CD4-positive, alpha-beta memory T cell (primary cell): Measurements from ENCODE around the gene VIPR2. TPM values are rescaled to one million over a fixed set of nuclear protein-coding genes. Genes with fewer than 3 reads are reported as not detected.

Experiments
- CTCF ChIA-PET: fragments of 350-600 bp; sonication (Branson Sonifier 250); formaldehyde crosslinking; loops from one replicate; lab custom pipeline; 2021; ENCODE audit warnings: inconsistent platforms; ENCODE audit not compliant: partially characterized antibody; lab: Charles Lee
- POLR2A ChIA-PET: fragments of 350-600 bp; sonication (Branson Sonifier 250); formaldehyde crosslinking; loops from one replicate; lab custom pipeline; 2021; ENCODE audit not compliant: partially characterized antibody; lab: Charles Lee
- DNase-seq, 5 donors: peaks; one replicate each; pipeline versions ENCODE4 v3.0.0 to v3.0.0-alpha.2; 2020 to 2022; ENCODE audit warnings: mixed read lengths in 1 of 5
- H3K27ac ChIP-seq: one replicate; pipeline ENCODE4 v1.7.0; 2013; ENCODE audit warnings: low read depth, low read length
- H3K27me3 ChIP-seq: 2 replicates; pipeline ENCODE4 v1.7.0; 2013; ENCODE audit warnings: mild to moderate bottlenecking, low read length, moderate library complexity; ENCODE audit not compliant: insufficient read depth
- H3K36me3 ChIP-seq: 2 replicates; pipeline ENCODE4 v1.7.0; 2013; ENCODE audit warnings: mild to moderate bottlenecking, low read length, moderate library complexity; ENCODE audit not compliant: insufficient read depth
- H3K4me1 ChIP-seq: 2 replicates; pipeline ENCODE4 v1.7.0; 2013; ENCODE audit warnings: mild to moderate bottlenecking, low read length, moderate library complexity; ENCODE audit not compliant: insufficient read depth
- H3K4me3 ChIP-seq, 2 donors: one replicate each; pipeline ENCODE4 v1.7.0; 2013; ENCODE audit warnings: low read length in 2 of 2, mild to moderate bottlenecking in 1 of 2
- H3K9me3 ChIP-seq, 2 donors: one replicate each; pipeline ENCODE4 v1.7.0; 2013; ENCODE audit warnings: low read length in 2 of 2, control low read depth in 1 of 2; ENCODE audit not compliant: control insufficient read depth in 1 of 2
- H3K27ac Mint-ChIP-seq, 7 donors: one replicate each; pipeline ENCODE4 v1.8.0; 2020 to 2021; ENCODE audit warnings: mixed read lengths in 7 of 7, mild to moderate bottlenecking in 6 of 7, inconsistent platforms in 3 of 7, moderate library complexity in 3 of 7
- H3K27me3 Mint-ChIP-seq, 2 donors: one replicate each; pipeline ENCODE4 v1.8.0; 2020 to 2021; ENCODE audit warnings: mixed read lengths in 2 of 2
- H3K36me3 Mint-ChIP-seq, 2 donors: one replicate each; pipeline ENCODE4 v1.8.0; 2020 to 2021; ENCODE audit warnings: mixed read lengths in 2 of 2, inconsistent platforms in 1 of 2, mild to moderate bottlenecking in 1 of 2
- H3K4me1 Mint-ChIP-seq, 4 donors: one replicate each; pipeline ENCODE4 v1.8.0; 2020 to 2021; ENCODE audit warnings: mixed read lengths in 4 of 4, mild to moderate bottlenecking in 1 of 4
- H3K4me3 Mint-ChIP-seq, 8 donors: one replicate each; pipeline ENCODE4 v1.8.0; 2020 to 2021; ENCODE audit warnings: mixed read lengths in 8 of 8, mild to moderate bottlenecking in 7 of 8, moderate library complexity in 6 of 8, inconsistent platforms in 3 of 8
- H3K9me3 Mint-ChIP-seq, 8 donors: one replicate each; pipeline ENCODE4 v1.8.0; 2020 to 2021; ENCODE audit warnings: mixed read lengths in 8 of 8, mild to moderate bottlenecking in 5 of 8, inconsistent platforms in 3 of 8, moderate library complexity in 1 of 8
- intact Hi-C: fragments of 100-400 bp; cut with micrococcal nuclease; formaldehyde crosslinking; loops from one replicate; pipeline ENCODE4 v1.15.1; 2023
- polyA plus RNA-seq, 2 donors: library from polyadenylated mRNA; unstranded; fragments of 300-500 nt; fragmentation: Illumina TruSeq; gene quantifications; one replicate each; pipeline ENCODE4 v1.2.3, GENCODE V29; 2021
- total RNA-seq, 2 experiments: library from RNA; stranded (reverse); gene quantifications; one replicate each; pipeline ENCODE4 v1.2.3, GENCODE V29; 2021

VIPR2 gene
- total RNA-seq: under 1 TPM in 1 of 2 experiments, not detected in 1; 0.17 TPM
- under 1 TPM in 1 of 2 donors, not detected in 1; 0.15 TPM for polyA plus RNA-seq

- Mint-ChIP-seq H3K4me3 (peak within 1 kb of the TSS; percentile 59 to 82 (median 76)), H3K27ac (no peak within 1 kb of the TSS), H3K36me3 (no peaks in the 10 kb centered on the region), H3K4me1 (peaks cover 0 to 10% (median 3%) of the 10 kb centered on the region in 4 donors), H3K9me3 (peaks cover 0 to 2% (median 0%) of the 10 kb centered on the region in 8 donors), H3K27me3 (peaks cover 21 to 32% of the 10 kb centered on the region in 2 donors)
- no peak within 1 kb of the TSS for H3K27ac ChIP-seq
- H3K27me3 ChIP-seq: peaks cover 23% of the 10 kb centered on the region
- peak in 1 of 5 donors; percentile 8 for DNase-seq
- intact Hi-C loops: no loop called here
- no peaks in the 10 kb centered on the region for H3K36me3 ChIP-seq
- ChIA-PET POLR2A (no interaction called here), CTCF (no interaction called here)
- H3K4me3 ChIP-seq: peak within 1 kb of the TSS in 1 of 2 donors; percentile 13
- H3K4me1 ChIP-seq: peaks cover 9% of the 10 kb centered on the region
- H3K9me3 ChIP-seq: no peaks in the 10 kb centered on the region
Observed at GRCh38 chr7:159144758-159145489, at the start of gene VIPR2. TSS of gene VIPR2 (minus strand) at chr7:159144867. CDS start at chr7:159144771, 96 bp downstream.

GRCh38 chr7:159193543-159194090 lies 49.0 kb upstream of the VIPR2 start:
- intact Hi-C loops: no loop called here
- Mint-ChIP-seq H3K27ac (peak overlapping the region in 5 of 7 donors; percentile 9 to 85 (median 42)), H3K36me3 (no peaks in the 10 kb centered on the region), H3K9me3 (peaks cover 0 to 3% (median 0%) of the 10 kb centered on the region in 8 donors), H3K4me1 (peaks cover 30 to 66% (median 45%) of the 10 kb centered on the region in 4 donors), H3K27me3 (no peaks in the 10 kb centered on the region), H3K4me3 (peak overlapping the region in 2 of 8 donors; percentile 1 to 50)
- ChIA-PET CTCF (no interaction called here), POLR2A (no interaction called here)
- no peak overlapping the region for H3K4me3 ChIP-seq
- no peak for DNase-seq
- H3K4me1 ChIP-seq: peaks cover 48% of the 10 kb centered on the region
- H3K27me3 ChIP-seq: no peaks in the 10 kb centered on the region
- H3K9me3 ChIP-seq: no peaks in the 10 kb centered on the region
- H3K36me3 ChIP-seq: no peaks in the 10 kb centered on the region
- H3K27ac ChIP-seq: no peak overlapping the region

GRCh38 chr7:159192725-159193453 lies 48.2 kb upstream of the VIPR2 start:
- peaks cover 40% of the 10 kb centered on the region for H3K4me1 ChIP-seq
- CTCF ChIA-PET: interaction anchor here (1.5 kb wide), 1 partner anchor 16 kb away, joined by 4 read pairs; no protein-coding TSS in a partner anchor
- H3K4me3 Mint-ChIP-seq: peak overlapping the region in 1 of 8 donors; percentile 1

GRCh38 chr7:159192013-159192412 lies 47.3 kb upstream of the VIPR2 start:
- H3K4me1 ChIP-seq: peaks cover 32% of the 10 kb centered on the region
- H3K27ac Mint-ChIP-seq: peak overlapping the region in 3 of 7 donors; percentile 26 to 88 (median 47)
- intact Hi-C loops: no loop called here
- ChIA-PET POLR2A (no interaction called here), CTCF (interaction anchor here (1.5 kb wide), 1 partner anchor 15 kb away, joined by 4 read pairs; no protein-coding TSS in a partner anchor)
- H3K36me3 ChIP-seq: no peaks in the 10 kb centered on the region
- H3K4me1 Mint-ChIP-seq: peaks cover 17 to 50% (median 31%) of the 10 kb centered on the region in 4 donors
- no peaks in the 10 kb centered on the region for H3K27me3 Mint-ChIP-seq
- H3K36me3 Mint-ChIP-seq: no peaks in the 10 kb centered on the region
- H3K9me3 Mint-ChIP-seq: peaks cover 0 to 10% (median 2%) of the 10 kb centered on the region in 8 donors
- H3K9me3 ChIP-seq: no peaks in the 10 kb centered on the region
- H3K27me3 ChIP-seq: no peaks in the 10 kb centered on the region
- no peak overlapping the region for H3K27ac ChIP-seq
- peak overlapping the region in 1 of 8 donors; percentile 21 for H3K4me3 Mint-ChIP-seq
- H3K4me3 ChIP-seq: no peak overlapping the region
- DNase-seq: no peak

More at GRCh38 chr7:159192725-159193453, 48.2 kb upstream of the VIPR2 start:
- POLR2A ChIA-PET: no interaction called here
- Mint-ChIP-seq H3K36me3 (no peaks in the 10 kb centered on the region), H3K4me1 (peaks cover 25 to 58% (median 39%) of the 10 kb centered on the region in 4 donors), H3K27ac (peak overlapping the region in 2 of 7 donors; percentile 10 to 65), H3K9me3 (peaks cover 0 to 6% (median 2%) of the 10 kb centered on the region in 8 donors), H3K27me3 (no peaks in the 10 kb centered on the region)
- Histone ChIP-seq H3K27ac (no peak overlapping the region), H3K27me3 (no peaks in the 10 kb centered on the region), H3K4me3 (no peak overlapping the region), H3K36me3 (no peaks in the 10 kb centered on the region), H3K9me3 (no peaks in the 10 kb centered on the region)
- intact Hi-C loops: no loop called here
- no peak for DNase-seq

- Mint-ChIP-seq H3K9me3 (peaks cover 3 to 18% (median 7%) of the 10 kb centered on the region in 8 donors), H3K27me3 (peaks cover 4 to 6% of the 10 kb centered on the region in 2 donors), H3K4me1 (peaks cover 10 to 42% (median 24%) of the 10 kb centered on the region in 4 donors), H3K27ac (no peak overlapping the region), H3K4me3 (no peak overlapping the region), H3K36me3 (no peaks in the 10 kb centered on the region)
- Histone ChIP-seq H3K9me3 (no peaks in the 10 kb centered on the region), H3K4me3 (no peak overlapping the region), H3K27ac (no peak overlapping the region), H3K4me1 (peaks cover 24% of the 10 kb centered on the region), H3K27me3 (no peaks in the 10 kb centered on the region), H3K36me3 (no peaks in the 10 kb centered on the region)
- intact Hi-C loops: no loop called here
- DNase-seq: no peak
- POLR2A ChIA-PET: no interaction called here
- CTCF ChIA-PET: interaction anchor here (1.5 kb wide), 1 partner anchor 14 kb away, joined by 4 read pairs; no protein-coding TSS in a partner anchor
Observed at GRCh38 chr7:159191236-159191635, 46.6 kb upstream of the VIPR2 start.

GRCh38 chr7:159188011-159188410 lies 43.3 kb upstream of the VIPR2 start:
- Histone ChIP-seq H3K4me1 (peaks cover 4% of the 10 kb centered on the region), H3K9me3 (no peaks in the 10 kb centered on the region), H3K27me3 (no peaks in the 10 kb centered on the region), H3K27ac (no peak overlapping the region), H3K36me3 (no peaks in the 10 kb centered on the region), H3K4me3 (no peak overlapping the region)
- Mint-ChIP-seq H3K4me3 (no peak overlapping the region), H3K9me3 (peaks cover 3 to 32% (median 14%) of the 10 kb centered on the region in 8 donors), H3K4me1 (peaks cover 0 to 10% (median 4%) of the 10 kb centered on the region in 4 donors), H3K27ac (no peak overlapping the region), H3K27me3 (peaks cover 13 to 15% of the 10 kb centered on the region in 2 donors), H3K36me3 (no peaks in the 10 kb centered on the region)
- intact Hi-C loops: no loop called here
- no peak for DNase-seq
- ChIA-PET POLR2A (no interaction called here), CTCF (no interaction called here)
